Ishikawa (cell line): Measurements from ENCODE around the gene CNKSR2.

Experiments used
- CEBPB ChIP-seq: IDR thresholded peaks from 2 replicates; pipeline ENCODE4 v1.6.1; 2012
- CREB1 ChIP-seq: IDR thresholded peaks from 2 replicates; pipeline ENCODE4 v1.6.1; 2012; ENCODE audit warnings: low read depth
- EGR1 ChIP-seq: IDR thresholded peaks from 2 replicates; pipeline ENCODE4 v1.6.1; 2012
- EP300 ChIP-seq: IDR thresholded peaks from 2 replicates; pipeline ENCODE4 v1.6.1; 2012; ENCODE audit warnings: borderline replicate concordance
- FOXM1 ChIP-seq: IDR thresholded peaks from 2 replicates; pipeline ENCODE4 v1.6.1; 2012; ENCODE audit warnings: low read depth, borderline replicate concordance
- MAX ChIP-seq: IDR thresholded peaks from 2 replicates; pipeline ENCODE4 v1.6.1; 2012
- NFIC ChIP-seq: IDR thresholded peaks from 2 replicates; pipeline ENCODE4 v1.6.1; 2012
- RAD21 ChIP-seq: IDR thresholded peaks from 2 replicates; pipeline ENCODE4 v1.6.1; 2012; ENCODE audit warnings: low read depth
- REST ChIP-seq: IDR thresholded peaks from 2 replicates; pipeline ENCODE4 v1.6.1; 2012; ENCODE audit warnings: low read depth, mild to moderate bottlenecking
- TAF1 ChIP-seq: IDR thresholded peaks from 2 replicates; pipeline ENCODE4 v1.6.1; 2012; ENCODE audit warnings: low read depth, mild to moderate bottlenecking
- TCF12 ChIP-seq: IDR thresholded peaks from 2 replicates; pipeline ENCODE4 v1.6.1; 2012; ENCODE audit warnings: low read depth
- TEAD4 ChIP-seq: IDR thresholded peaks from 2 replicates; pipeline ENCODE4 v1.6.1; 2012
- USF1 ChIP-seq: IDR thresholded peaks from 2 replicates; pipeline ENCODE4 v1.6.1; 2012
- YY1 ChIP-seq: IDR thresholded peaks from 2 replicates; pipeline ENCODE4 v1.6.1; 2012; ENCODE audit warnings: low read depth
- ZBTB7A ChIP-seq: IDR thresholded peaks from 2 replicates; pipeline ENCODE4 v1.6.1; 2012; ENCODE audit warnings: low read depth

CNKSR2 gene

GRCh38 chrX:21574793-21575192 is 200.6 kb downstream of the CNKSR2 start:
- no peak for TF ChIP-seq MAX

GRCh38 chrX:21581479-21581878 is 207.3 kb downstream of the CNKSR2 start:
- no peak for TF ChIP-seq YY1

- no peak for TF ChIP-seq RAD21
- TF ChIP-seq YY1 = no peak
- TF ChIP-seq EGR1 = no peak
- TF ChIP-seq EP300 = no peak
- no peak for TF ChIP-seq TAF1
- TF ChIP-seq TCF12 = no peak
- no peak for TF ChIP-seq CEBPB
- no peak for TF ChIP-seq CREB1
- no peak for TF ChIP-seq USF1
- no peak for TF ChIP-seq NFIC
- no peak for TF ChIP-seq FOXM1
- no peak for TF ChIP-seq TEAD4
These were observed 211.8 kb downstream of the CNKSR2 start for GRCh38 chrX:21586001-21586400.

- no peak for TF ChIP-seq TAF1
- no peak for TF ChIP-seq NFIC
- TF ChIP-seq TEAD4 = no peak
- TF ChIP-seq ZBTB7A = no peak
- TF ChIP-seq CEBPB = no peak
These were observed 216.0 kb downstream of the CNKSR2 start for GRCh38 chrX:21590012-21590776.

GRCh38 chrX:21606002-21606401 is 231.8 kb downstream of the CNKSR2 start:
- TF ChIP-seq EGR1 = no peak
- no peak for TF ChIP-seq CREB1
- no peak for TF ChIP-seq RAD21
- TF ChIP-seq FOXM1 = no peak
- no peak for TF ChIP-seq CEBPB
- TF ChIP-seq EP300 = no peak
- no peak for TF ChIP-seq YY1
- no peak for TF ChIP-seq TEAD4
- TF ChIP-seq ZBTB7A = no peak
- no peak for TF ChIP-seq TAF1
- TF ChIP-seq MAX = no peak
- TF ChIP-seq TCF12 = no peak
- no peak for TF ChIP-seq USF1
- no peak for TF ChIP-seq NFIC
- no peak for TF ChIP-seq REST

GRCh38 chrX:21610168-21610567 is 235.9 kb downstream of the CNKSR2 start:
- TF ChIP-seq YY1 = no peak
- TF ChIP-seq RAD21 = no peak
- no peak for TF ChIP-seq TAF1
- TF ChIP-seq TCF12 = no peak
- TF ChIP-seq CREB1 = no peak
- TF ChIP-seq EGR1 = no peak
- TF ChIP-seq MAX = no peak
- no peak for TF ChIP-seq REST
- no peak for TF ChIP-seq ZBTB7A
- no peak for TF ChIP-seq TEAD4
- no peak for TF ChIP-seq FOXM1
- TF ChIP-seq CEBPB = no peak
- TF ChIP-seq EP300 = no peak
- no peak for TF ChIP-seq NFIC
- TF ChIP-seq USF1 = no peak
